Measurements from ENCODE around the gene CTSZ.
"Not testable (repeated sequence)": the region's sequence is repeated elsewhere in the genome, so short reads cannot be mapped to it uniquely, and the experiment has no call there.

CTSZ gene

DNA sequence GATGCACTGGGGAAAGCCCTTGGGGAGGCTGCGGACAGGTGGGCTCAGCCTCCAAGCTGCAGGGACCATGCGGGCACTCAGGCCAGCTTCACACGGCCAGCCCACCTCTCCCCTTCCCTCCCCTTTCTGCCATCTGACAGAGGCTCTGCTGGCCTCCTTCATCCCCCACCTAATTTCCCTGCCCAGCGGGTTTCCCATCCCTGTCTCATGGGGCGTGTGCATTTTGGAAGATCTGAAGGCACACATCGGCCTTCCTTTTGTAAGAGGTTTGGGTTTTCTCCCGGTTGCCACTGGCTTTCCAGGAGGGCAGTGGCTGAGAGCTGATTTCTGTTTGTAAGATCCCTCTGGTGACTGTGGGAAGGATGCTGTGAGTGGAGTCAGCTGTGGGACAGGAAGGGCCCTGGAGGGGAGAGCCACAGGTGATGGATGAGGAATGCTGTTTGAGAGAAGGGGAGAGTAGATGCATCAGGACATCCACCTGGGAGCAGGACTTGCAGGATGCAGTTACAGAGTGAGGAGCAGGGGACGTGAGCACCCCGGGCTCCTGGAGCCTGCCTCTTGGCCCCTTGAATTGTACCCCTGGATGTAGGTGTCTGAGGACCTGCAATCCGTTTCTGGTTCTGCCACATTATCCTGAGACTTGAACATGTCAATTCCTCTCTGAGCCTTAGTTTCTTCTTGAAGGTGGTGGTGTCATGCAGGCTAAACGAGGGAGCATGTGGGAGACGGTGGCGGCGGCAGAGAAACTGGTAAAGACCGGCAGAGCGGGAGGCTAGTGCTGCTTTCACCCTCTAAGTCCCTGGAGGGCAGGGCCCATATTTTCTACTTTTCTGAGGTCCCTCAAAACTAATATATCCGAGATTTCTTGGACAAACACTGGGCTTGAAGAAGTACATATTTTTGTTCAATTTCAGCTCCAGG, 6.2 kb upstream of the CTSZ start:
- no peak for DNase-seq (ENCODE audit: low read depth)

GRCh38 chr20:59011874-59012157, 4.8 kb upstream of the CTSZ start:
- DNase-seq (ENCODE audit: low read depth) = not testable (repeated sequence)

DNA sequence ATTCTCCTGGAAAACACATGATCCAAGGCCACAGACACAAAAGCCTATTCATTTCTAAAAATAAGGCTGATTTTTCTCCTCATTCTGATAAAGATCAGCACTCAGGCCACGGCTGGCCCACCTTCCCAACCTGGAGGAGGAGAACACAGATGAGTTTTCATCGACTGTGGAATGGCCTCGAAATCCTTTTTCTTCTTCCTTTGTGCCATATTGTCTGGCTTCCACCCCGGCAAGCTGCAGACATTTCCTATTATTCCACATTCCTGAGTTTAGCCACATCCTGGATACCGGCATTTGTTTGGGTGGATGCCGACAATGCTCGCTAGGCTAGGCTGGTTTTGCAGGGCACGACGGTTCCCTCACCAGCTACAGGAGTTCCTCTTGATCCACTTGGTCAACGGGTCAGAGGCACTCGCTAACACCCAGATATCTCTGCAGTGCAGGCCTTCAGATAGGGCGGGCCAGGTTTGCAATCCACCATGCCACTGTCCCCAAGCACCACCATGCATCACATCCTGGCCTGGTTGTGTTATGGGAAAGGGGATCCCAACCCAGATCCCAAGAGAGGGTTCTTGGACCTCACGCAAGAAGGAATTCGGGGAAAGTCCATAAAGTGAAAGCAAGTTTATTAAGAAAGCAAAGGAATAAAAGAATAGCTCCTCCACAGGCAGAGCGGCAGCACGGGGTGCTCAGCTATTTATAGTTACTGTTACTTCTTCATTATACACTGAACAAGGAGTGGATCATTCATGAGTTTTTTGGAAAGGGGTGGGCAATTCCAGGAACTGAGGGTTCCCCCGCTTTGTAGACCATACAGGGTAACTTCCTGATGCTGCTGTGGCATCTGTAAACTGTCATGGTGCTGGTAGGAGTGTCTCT, 4.2 kb upstream of the CTSZ start:
- DNase-seq (ENCODE audit: low read depth) = peak; percentile 88

GRCh38 chr20:59010321-59010994, 3.4 kb upstream of the CTSZ start:
- DNase-seq (ENCODE audit: low read depth) = no peak

GRCh38 chr20:59008715-59009336, 1.8 kb upstream of the CTSZ start:
- DNase-seq (ENCODE audit: low read depth) = no peak

DNA sequence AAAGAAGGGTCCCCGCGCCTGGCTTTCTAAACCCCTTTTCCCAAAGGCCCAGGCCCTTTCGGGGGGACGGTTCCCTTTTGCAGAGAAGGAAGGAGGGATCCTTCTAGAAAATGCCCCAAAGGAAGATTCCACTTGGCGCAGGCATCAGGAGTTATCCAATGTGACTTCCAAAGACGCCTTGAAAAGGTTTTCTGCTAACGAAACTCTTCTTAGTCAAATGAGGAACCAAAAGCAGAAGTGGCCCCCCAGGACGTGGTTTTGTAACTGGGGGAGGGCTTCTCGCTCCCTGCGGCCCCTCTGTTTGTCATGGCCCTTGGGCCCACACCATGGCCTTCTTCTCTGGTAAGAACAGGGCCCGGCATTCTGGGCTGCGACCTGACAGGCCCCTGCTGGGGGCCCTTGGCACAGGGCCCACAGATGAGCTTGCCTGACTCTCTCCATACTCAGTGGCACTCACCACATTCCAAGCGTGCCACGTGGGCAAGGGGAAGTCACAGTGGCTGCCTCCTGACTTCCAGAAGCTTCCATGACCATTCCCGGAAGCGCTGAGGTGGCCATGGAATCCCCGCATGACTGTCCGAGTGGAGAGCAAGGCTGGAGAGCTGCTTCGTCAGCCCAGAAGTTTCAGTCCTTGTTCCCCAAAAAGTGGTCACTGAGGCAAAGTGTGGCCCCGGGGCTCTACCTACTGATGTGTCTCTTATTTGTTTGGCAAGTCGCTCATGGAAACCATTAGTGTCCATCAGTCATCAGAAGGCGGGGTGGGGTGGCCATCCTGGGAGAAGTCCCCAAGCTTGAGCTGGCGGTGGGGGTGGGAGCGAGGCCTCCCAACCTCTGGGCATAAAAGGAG, 834 bp upstream of the CTSZ start:
- no peak for DNase-seq (ENCODE audit: low read depth)

GRCh38 chr20:59006167-59006863, 739 bp downstream of the CTSZ start:
- no peak for DNase-seq (ENCODE audit: low read depth)

- DNase-seq (ENCODE audit: low read depth) = no peak
Measured at GRCh38 chr20:59005523-59006166, 1.4 kb downstream of the CTSZ start.

GRCh38 chr20:59004763-59005522, 2.1 kb downstream of the CTSZ start:
- DNase-seq (ENCODE audit: low read depth) = no peak

DNA sequence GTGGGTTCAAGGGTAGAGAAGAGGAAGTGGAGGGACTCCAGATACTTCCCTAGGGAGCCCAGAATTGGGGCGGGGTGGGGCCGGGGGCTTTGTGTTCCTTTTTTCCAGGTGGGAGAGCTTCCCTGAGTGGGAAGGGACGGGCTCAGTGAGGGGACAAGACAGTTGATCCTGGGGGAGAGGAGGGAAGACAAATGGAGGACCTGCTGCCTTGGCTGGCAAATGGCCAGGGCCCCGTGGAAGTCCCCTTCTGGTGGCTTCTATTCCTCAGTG, 2.6 kb downstream of the CTSZ start:
- no peak for DNase-seq (ENCODE audit: low read depth)

DNA sequence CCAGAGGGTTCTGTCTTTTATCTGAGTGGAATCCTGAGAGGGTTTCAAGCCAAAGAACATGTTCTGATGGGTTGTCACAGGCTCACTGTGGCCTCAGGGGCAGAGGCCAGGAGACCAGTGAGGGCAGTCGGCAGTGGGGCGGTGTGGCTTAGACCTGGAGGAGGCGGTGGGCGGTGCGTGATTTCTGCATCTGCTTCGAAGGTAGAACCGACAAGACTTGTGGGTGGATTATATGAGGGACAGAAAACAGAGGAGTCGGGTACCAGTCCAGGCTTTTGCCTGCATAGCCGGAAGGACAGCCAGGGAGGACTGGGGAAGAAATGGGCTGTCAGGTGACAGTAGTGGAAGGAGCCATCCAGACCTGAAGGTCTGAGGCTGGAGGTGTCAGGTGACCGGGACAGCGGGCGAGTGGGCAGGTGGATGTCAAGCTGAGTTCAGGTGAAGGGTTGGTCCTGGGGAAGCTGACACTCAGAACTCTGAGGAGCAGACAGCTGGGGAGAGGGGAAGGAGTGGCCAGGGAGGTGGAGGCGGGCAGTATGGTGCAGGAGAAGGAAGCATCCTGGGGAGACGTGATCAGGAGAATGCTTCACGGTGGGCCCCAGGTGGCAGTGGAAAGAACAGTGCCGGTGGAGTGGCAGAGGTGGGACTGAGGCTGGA, 3.1 kb downstream of the CTSZ start:
- no peak for DNase-seq (ENCODE audit: low read depth)

GRCh38 chr20:59002874-59003399, 4.1 kb downstream of the CTSZ start:
- no peak for DNase-seq (ENCODE audit: low read depth)

- DNase-seq (ENCODE audit: low read depth) = no peak
Measured at GRCh38 chr20:59002388-59002787, 4.7 kb downstream of the CTSZ start.

GRCh38 chr20:59001449-59002171, 5.4 kb downstream of the CTSZ start:
- no peak for DNase-seq (ENCODE audit: low read depth)

DNA sequence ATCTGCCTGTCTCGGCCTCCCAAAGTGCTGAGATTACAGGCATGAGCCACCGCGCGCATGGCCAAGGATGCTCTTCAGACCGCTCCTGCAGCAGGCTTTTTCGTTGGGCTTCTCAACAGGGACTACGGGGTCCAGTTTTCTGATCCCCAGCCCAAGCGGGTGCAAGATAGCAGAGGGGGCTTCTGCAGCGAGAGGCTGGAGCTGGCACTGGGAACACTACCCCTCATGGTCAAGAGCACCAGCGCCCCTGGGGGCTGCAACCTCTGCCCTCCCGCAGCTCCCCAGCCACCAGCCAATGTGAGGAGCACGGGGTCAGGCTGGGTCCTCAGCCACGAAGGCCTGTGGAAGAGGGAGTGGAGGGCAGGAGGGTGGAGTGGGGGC, 6.0 kb downstream of the CTSZ start:
- no peak for DNase-seq (ENCODE audit: low read depth)

DNA sequence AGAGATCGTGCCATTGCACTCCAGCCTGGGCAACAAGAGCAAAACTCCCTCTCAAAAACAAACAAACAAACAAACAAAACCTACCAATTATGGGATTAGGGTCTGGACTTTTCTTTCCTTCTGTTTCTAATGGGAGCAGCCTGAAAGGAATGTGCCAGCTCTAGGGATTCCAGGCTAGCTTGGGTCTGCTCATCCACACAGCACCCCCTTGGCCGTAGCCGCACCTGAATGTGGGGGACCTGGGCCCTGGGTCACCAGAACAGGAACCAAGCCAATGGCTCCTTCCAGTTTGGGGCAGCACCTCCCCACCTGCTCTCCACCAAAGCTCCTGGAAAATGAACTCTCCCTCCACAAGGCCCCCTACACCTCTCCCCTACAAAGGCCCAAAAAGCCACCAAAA, 6.7 kb downstream of the CTSZ start:
- DNase-seq (ENCODE audit: low read depth) = no peak

DNA sequence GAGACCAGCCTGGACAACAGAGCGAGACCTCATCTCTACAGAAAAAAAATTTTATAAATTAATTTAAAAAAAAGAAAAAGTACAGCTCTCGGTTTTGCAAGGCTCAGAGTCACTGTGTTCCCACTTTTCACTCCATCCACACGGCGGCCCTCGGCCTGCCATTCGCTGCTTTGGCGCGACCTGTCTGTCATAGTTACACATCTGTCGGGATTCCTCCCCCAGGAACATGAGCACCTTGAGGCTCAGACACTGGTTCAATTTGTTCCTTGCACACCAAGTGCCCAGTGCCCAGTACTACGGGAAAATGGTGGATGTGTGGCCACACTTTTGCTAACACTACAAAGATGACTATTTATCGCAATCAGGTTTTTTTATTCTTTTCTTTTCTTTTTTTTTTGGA, 8.4 kb downstream of the CTSZ start:
- no peak for DNase-seq (ENCODE audit: low read depth)

GRCh38 chr20:58997141-58997770, 9.8 kb downstream of the CTSZ start:
- no peak for DNase-seq (ENCODE audit: low read depth)

All from iris pigment epithelial cell (primary cell).